ENCODE measurements around the gene MACROH2A1. TPM values are rescaled to one million over a fixed set of nuclear protein-coding genes. Genes with fewer than 3 reads are reported as not detected.

MACROH2A1 gene
- polyA plus RNA-seq, 2 of the 4 experiments (the other 2 are of a cell fraction), result 158 to 172 TPM

DNA sequence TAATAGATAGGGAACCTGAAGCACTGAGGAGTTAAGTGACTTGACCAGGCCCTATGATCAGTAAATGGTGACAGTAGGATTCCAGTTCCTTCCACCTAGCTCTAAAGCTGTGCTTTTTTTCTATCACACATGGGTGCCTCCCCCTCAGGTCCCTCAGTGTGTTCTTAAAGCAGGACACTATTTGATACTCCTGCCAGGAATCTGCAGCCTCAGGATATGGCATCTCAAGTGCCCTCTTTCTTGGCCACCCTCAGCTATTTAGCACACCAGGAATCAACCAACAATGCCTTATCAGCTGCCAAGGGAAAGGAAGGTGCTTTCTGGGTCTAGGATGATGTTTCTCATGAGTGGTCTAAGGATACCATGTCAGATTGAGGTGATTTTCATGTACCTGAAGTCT is 49.1 kb downstream of the MACROH2A1 start:
- FAIRE-seq, result no peak
- TF ChIP-seq HDAC2 (IDR thresholded peaks at IDR 0.05), result no peak
- no peak for TF ChIP-seq CHD4 (IDR thresholded peaks at IDR 0.05; ENCODE audit: borderline replicate concordance)
- TF ChIP-seq, protein P1, sequence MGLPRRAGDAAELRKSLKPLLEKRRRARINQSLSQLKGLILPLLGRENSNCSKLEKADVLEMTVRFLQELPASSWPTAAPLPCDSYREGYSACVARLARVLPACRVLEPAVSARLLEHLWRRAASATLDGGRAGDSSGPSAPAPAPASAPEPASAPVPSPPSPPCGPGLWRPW (IDR thresholded peaks at IDR 0.05), result no peak
- TF ChIP-seq KDM5A (IDR thresholded peaks at IDR 0.05), result no peak
- TF ChIP-seq MAZ (IDR thresholded peaks at IDR 0.05; ENCODE audit: borderline replicate concordance, low read depth, low read length), result no peak
- TF ChIP-seq, protein P2, sequence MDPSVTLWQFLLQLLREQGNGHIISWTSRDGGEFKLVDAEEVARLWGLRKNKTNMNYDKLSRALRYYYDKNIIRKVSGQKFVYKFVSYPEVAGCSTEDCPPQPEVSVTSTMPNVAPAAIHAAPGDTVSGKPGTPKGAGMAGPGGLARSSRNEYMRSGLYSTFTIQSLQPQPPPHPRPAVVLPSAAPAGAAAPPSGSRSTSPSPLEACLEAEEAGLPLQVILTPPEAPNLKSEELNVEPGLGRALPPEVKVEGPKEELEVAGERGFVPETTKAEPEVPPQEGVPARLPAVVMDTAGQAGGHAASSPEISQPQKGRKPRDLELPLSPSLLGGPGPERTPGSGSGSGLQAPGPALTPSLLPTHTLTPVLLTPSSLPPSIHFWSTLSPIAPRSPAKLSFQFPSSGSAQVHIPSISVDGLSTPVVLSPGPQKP (IDR thresholded peaks at IDR 0.05; ENCODE audit: low read depth, low read length), result no peak
- no peak for TF ChIP-seq NR3C1 (IDR thresholded peaks at IDR 0.05)
- no peak for TF ChIP-seq EHF (CRISPR knock-in tag; IDR thresholded peaks at IDR 0.05)
- TF ChIP-seq POLR2AphosphoS2 (conservative IDR thresholded peaks at IDR 0.05; ENCODE audit: low read length), result no peak
- no peak for TF ChIP-seq ZSCAN20 (CRISPR knock-in tag; IDR thresholded peaks at IDR 0.05)
- no peak for TF ChIP-seq RCOR1 (IDR thresholded peaks at IDR 0.05; ENCODE audit: low read depth, low read length)
- TF ChIP-seq RFX5 (IDR thresholded peaks at IDR 0.05), result no peak
- TF ChIP-seq, protein P3, sequence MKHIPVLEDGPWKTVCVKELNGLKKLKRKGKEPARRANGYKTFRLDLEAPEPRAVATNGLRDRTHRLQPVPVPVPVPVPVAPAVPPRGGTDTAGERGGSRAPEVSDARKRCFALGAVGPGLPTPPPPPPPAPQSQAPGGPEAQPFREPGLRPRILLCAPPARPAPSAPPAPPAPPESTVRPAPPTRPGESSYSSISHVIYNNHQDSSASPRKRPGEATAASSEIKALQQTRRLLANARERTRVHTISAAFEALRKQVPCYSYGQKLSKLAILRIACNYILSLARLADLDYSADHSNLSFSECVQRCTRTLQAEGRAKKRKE (CRISPR knock-in tag; IDR thresholded peaks at IDR 0.05; ENCODE audit: low read depth), result no peak
- TF ChIP-seq, protein P4, sequence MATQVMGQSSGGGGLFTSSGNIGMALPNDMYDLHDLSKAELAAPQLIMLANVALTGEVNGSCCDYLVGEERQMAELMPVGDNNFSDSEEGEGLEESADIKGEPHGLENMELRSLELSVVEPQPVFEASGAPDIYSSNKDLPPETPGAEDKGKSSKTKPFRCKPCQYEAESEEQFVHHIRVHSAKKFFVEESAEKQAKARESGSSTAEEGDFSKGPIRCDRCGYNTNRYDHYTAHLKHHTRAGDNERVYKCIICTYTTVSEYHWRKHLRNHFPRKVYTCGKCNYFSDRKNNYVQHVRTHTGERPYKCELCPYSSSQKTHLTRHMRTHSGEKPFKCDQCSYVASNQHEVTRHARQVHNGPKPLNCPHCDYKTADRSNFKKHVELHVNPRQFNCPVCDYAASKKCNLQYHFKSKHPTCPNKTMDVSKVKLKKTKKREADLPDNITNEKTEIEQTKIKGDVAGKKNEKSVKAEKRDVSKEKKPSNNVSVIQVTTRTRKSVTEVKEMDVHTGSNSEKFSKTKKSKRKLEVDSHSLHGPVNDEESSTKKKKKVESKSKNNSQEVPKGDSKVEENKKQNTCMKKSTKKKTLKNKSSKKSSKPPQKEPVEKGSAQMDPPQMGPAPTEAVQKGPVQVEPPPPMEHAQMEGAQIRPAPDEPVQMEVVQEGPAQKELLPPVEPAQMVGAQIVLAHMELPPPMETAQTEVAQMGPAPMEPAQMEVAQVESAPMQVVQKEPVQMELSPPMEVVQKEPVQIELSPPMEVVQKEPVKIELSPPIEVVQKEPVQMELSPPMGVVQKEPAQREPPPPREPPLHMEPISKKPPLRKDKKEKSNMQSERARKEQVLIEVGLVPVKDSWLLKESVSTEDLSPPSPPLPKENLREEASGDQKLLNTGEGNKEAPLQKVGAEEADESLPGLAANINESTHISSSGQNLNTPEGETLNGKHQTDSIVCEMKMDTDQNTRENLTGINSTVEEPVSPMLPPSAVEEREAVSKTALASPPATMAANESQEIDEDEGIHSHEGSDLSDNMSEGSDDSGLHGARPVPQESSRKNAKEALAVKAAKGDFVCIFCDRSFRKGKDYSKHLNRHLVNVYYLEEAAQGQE (IDR thresholded peaks at IDR 0.05), result no peak
- ChIA-PET POLR2A (no interaction called here), CTCF (interaction anchor here (0.9 to 1.8 kb wide), 3 partner anchors 11 to 317 kb away, joined by 3 to 5 read pairs (median 3); no protein-coding TSS in a partner anchor)
- H3K9me3 ChIP-seq, result no peaks in the 10 kb centered on the region
- H3K27ac ChIP-seq, result no peak overlapping the region
- no peak overlapping the region for H3K4me2 ChIP-seq
- H3K4me3 ChIP-seq, result no peak overlapping the region
- no peak for ATAC-seq
- no peaks in the 10 kb centered on the region for H3K4me1 ChIP-seq
- DNase-seq (ENCODE audit: low read depth in 1 of 2, low spot score in 1 of 2), result no peak

DNA sequence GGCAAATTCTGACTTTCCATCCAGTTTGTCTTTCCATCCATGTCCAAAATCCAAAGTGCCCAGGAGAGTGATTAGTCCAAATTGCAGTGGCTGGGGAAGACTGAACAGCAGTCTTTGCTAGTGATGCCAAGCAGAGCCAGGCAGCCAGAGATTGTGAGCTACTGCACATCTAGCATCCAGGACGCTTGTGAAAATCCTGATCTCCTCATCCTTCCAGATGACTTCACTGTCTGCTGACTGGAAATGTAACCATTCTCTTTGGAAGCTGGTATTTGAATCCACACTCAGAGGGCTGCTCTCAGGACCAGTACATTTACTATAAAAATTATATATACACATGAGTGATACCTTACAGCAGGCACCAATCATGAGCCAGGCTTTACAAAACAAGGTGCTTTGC is 49.6 kb downstream of the MACROH2A1 start:
- Histone ChIP-seq H3K4me2 (no peak overlapping the region), H3K4me1 (no peaks in the 10 kb centered on the region), H3K4me3 (no peak overlapping the region), H3K27ac (no peak overlapping the region), H3K9me3 (no peaks in the 10 kb centered on the region)
- POLR2A ChIA-PET, result no interaction called here
- no peak for DNase-seq (ENCODE audit: low read depth in 1 of 2, low spot score in 1 of 2)
- no peak for ATAC-seq
- 83% methylated on average over 1 of the region's 1 CpG for WGBS (ENCODE audit: missing lambda C conversion rate)
- no peak for FAIRE-seq
- CTCF ChIA-PET, result interaction anchor here (0.9 to 1.8 kb wide), 4 partner anchors 10 to 28 kb away, joined by 3 to 5 read pairs (median 3); no protein-coding TSS in a partner anchor
- TF ChIP-seq MAZ (IDR thresholded peaks at IDR 0.05; ENCODE audit: borderline replicate concordance, low read depth, low read length), result no peak
- no peak for TF ChIP-seq ZSCAN20 (CRISPR knock-in tag; IDR thresholded peaks at IDR 0.05)
- TF ChIP-seq, protein P1 (IDR thresholded peaks at IDR 0.05), result no peak
- no peak for TF ChIP-seq ZFP36 (IDR thresholded peaks at IDR 0.05; ENCODE audit: borderline replicate concordance, partially characterized antibody)
- TF ChIP-seq, protein P5, sequence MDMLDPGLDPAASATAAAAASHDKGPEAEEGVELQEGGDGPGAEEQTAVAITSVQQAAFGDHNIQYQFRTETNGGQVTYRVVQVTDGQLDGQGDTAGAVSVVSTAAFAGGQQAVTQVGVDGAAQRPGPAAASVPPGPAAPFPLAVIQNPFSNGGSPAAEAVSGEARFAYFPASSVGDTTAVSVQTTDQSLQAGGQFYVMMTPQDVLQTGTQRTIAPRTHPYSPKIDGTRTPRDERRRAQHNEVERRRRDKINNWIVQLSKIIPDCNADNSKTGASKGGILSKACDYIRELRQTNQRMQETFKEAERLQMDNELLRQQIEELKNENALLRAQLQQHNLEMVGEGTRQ (IDR thresholded peaks at IDR 0.05), result no peak
- no peak for TF ChIP-seq JUNB (IDR thresholded peaks at IDR 0.05)
- TF ChIP-seq NFE2L2 (conservative IDR thresholded peaks at IDR 0.05; ENCODE audit: low read length), result no peak
- TF ChIP-seq, protein P6, sequence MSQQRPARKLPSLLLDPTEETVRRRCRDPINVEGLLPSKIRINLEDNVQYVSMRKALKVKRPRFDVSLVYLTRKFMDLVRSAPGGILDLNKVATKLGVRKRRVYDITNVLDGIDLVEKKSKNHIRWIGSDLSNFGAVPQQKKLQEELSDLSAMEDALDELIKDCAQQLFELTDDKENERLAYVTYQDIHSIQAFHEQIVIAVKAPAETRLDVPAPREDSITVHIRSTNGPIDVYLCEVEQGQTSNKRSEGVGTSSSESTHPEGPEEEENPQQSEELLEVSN (IDR thresholded peaks at IDR 0.05; ENCODE audit: borderline replicate concordance, low read depth), result no peak
- TF ChIP-seq, protein P4 (IDR thresholded peaks at IDR 0.05), result no peak
- TF ChIP-seq, protein P7, sequence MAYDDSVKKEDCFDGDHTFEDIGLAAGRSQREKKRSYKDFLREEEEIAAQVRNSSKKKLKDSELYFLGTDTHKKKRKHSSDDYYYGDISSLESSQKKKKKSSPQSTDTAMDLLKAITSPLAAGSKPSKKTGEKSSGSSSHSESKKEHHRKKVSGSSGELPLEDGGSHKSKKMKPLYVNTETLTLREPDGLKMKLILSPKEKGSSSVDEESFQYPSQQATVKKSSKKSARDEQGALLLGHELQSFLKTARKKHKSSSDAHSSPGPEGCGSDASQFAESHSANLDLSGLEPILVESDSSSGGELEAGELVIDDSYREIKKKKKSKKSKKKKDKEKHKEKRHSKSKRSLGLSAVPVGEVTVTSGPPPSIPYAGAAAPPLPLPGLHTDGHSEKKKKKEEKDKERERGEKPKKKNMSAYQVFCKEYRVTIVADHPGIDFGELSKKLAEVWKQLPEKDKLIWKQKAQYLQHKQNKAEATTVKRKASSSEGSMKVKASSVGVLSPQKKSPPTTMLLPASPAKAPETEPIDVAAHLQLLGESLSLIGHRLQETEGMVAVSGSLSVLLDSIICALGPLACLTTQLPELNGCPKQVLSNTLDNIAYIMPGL (CRISPR knock-in tag; IDR thresholded peaks at IDR 0.05; ENCODE audit: borderline replicate concordance), result no peak
- no peak for TF ChIP-seq FOSB (CRISPR knock-in tag; IDR thresholded peaks at IDR 0.05)
- TF ChIP-seq HOXA7 (CRISPR knock-in tag; IDR thresholded peaks at IDR 0.05), result no peak
